IMR-90 (cell line): Measurements from ENCODE around the gene FLRT1. TPM values are rescaled to one million over a fixed set of nuclear protein-coding genes. Genes with fewer than 3 reads are reported as not detected.
A peak's percentile ranks its signal among the peaks of the same experiment; 100 is the strongest.

ENCODE experiments used
- ATAC-seq: fragments of 200-7000 bp; cut with Tn5 transposase; 2 replicates; pipeline ENCODE4 v1.9.1; 2020; ENCODE audit warnings: low read depth, mild to moderate bottlenecking, moderate library complexity
- BruUV-seq: library from RNA; stranded (reverse); fragments of 400-500 nt; replicated peaks from 2 replicates; lab custom pipeline; 2021; lab: Mats Ljungman, UMichigan
- CTCF ChIA-PET: fragments of 300-600 bp; formaldehyde crosslinking; extraction: SDS; loops from one replicate; lab custom pipeline; 2021; ENCODE audit warnings: antibody characterized with exemption; lab: Yijun Ruan, JAX
- POLR2A ChIA-PET: fragments of 300-600 bp; sonication (Branson Sonifier 250); formaldehyde crosslinking; loops from one replicate; lab custom pipeline; 2022; ENCODE audit warnings: antibody characterized with exemption; ENCODE audit not compliant: unreplicated experiment; lab: Charles Lee
- DNase-seq: peaks from one replicate; pipeline ENCODE4 v3.0.0; 2013
- H2AFZ ChIP-seq: replicated peaks from 2 replicates; pipeline ENCODE3; 2013; ENCODE audit warnings: low read length, mild to moderate bottlenecking; ENCODE audit not compliant: poor library complexity
- H2AK5ac ChIP-seq: 2 replicates; pipeline ENCODE4 v1.6.1; 2013; ENCODE audit warnings: low read depth, low read length, inconsistent platforms
- H2AK9ac ChIP-seq: replicated peaks from 2 replicates; pipeline ENCODE3; 2013; ENCODE audit warnings: mild to moderate bottlenecking, low read depth, low read length, moderate library complexity; ENCODE audit not compliant: poor library complexity
- H2BK120ac ChIP-seq: 2 replicates; pipeline ENCODE4 v1.6.1; 2013; ENCODE audit warnings: low read depth, low read length, inconsistent platforms
- H2BK15ac ChIP-seq: 3 replicates; pipeline ENCODE4 v1.6.1; 2013; ENCODE audit warnings: low read depth, low read length, inconsistent platforms
- H2BK20ac ChIP-seq: 2 replicates; pipeline ENCODE4 v1.6.1; 2013; ENCODE audit warnings: low read depth, mild to moderate bottlenecking, inconsistent platforms, low read length, moderate library complexity
- H2BK5ac ChIP-seq: 2 replicates; pipeline ENCODE4 v1.6.1; 2013; ENCODE audit warnings: mild to moderate bottlenecking, low read depth, low read length, inconsistent platforms; ENCODE audit not compliant: poor library complexity, severe bottlenecking
- H3K14ac ChIP-seq: replicated peaks from 2 replicates; pipeline ENCODE4 v1.6.1; 2013; ENCODE audit warnings: low read depth, low read length, inconsistent platforms
- H3K18ac ChIP-seq: 2 replicates; pipeline ENCODE4 v1.6.1; 2013; ENCODE audit warnings: low read depth, low read length, control low read depth
- H3K23ac ChIP-seq: 2 replicates; pipeline ENCODE4 v1.6.1; 2013; ENCODE audit warnings: low read depth, low read length, inconsistent platforms
- H3K27ac ChIP-seq: 2 replicates; pipeline ENCODE4 v1.5.1; 2013; ENCODE audit warnings: mild to moderate bottlenecking, control low read depth, low read length; ENCODE audit not compliant: insufficient read depth
- H3K27me3 ChIP-seq: 2 replicates; pipeline ENCODE4 v1.6.1; 2013; ENCODE audit warnings: low read length; ENCODE audit not compliant: control insufficient read depth, insufficient read depth
- H3K36me3 ChIP-seq: 2 replicates; pipeline ENCODE4 v1.6.1; 2013; ENCODE audit warnings: low read length, mixed read lengths; ENCODE audit not compliant: control insufficient read depth, insufficient read depth
- H3K4ac ChIP-seq: 2 replicates; pipeline ENCODE4 v1.6.1; 2013; ENCODE audit warnings: low read depth, low read length, inconsistent platforms
- H3K4me1 ChIP-seq: 2 replicates; pipeline ENCODE4 v1.6.1; 2013; ENCODE audit warnings: low read length, mixed read lengths; ENCODE audit not compliant: control insufficient read depth, insufficient read depth
- H3K4me2 ChIP-seq: 2 replicates; pipeline ENCODE4 v1.6.1; 2013; ENCODE audit warnings: low read depth, mild to moderate bottlenecking, control low read depth, low read length, moderate library complexity
- H3K4me3 ChIP-seq: 2 replicates; pipeline ENCODE4 v1.5.1; 2013; ENCODE audit warnings: low read depth, mild to moderate bottlenecking, control low read depth, low read length, moderate library complexity; ENCODE audit not compliant: insufficient read depth
- H3K56ac ChIP-seq: 2 replicates; pipeline ENCODE4 v1.6.1; 2013; ENCODE audit warnings: low read length, inconsistent platforms; ENCODE audit not compliant: insufficient read depth; ENCODE audit errors: extremely low read depth
- H3K79me1 ChIP-seq, 2 experiments: 2 replicates each; pipeline ENCODE4 v1.6.1; 2013; ENCODE audit warnings: low read length in 2 of 2, inconsistent platforms in 1 of 2, low read depth in 1 of 2
- H3K9ac ChIP-seq: 2 replicates; pipeline ENCODE4 v1.6.1; 2013; ENCODE audit warnings: low read depth, low read length, control low read depth
- H3K9me1 ChIP-seq: 2 replicates; pipeline ENCODE4 v1.6.1; 2013; ENCODE audit warnings: low read length, inconsistent platforms; ENCODE audit not compliant: insufficient read depth
- H3K9me3 ChIP-seq: 2 replicates; pipeline ENCODE4 v1.6.1; 2013; ENCODE audit warnings: low read length; ENCODE audit not compliant: control insufficient read depth, insufficient read depth
- H4K20me1 ChIP-seq: 2 replicates; pipeline ENCODE4 v1.6.1; 2013; ENCODE audit warnings: low read length, inconsistent platforms; ENCODE audit not compliant: insufficient read depth
- H4K5ac ChIP-seq: 2 replicates; pipeline ENCODE4 v1.6.1; 2013; ENCODE audit warnings: mild to moderate bottlenecking, low read depth, low read length, control low read depth
- H4K8ac ChIP-seq, 2 experiments: 2 replicates each; pipeline ENCODE4 v1.6.1; 2013; ENCODE audit warnings: low read depth in 2 of 2, low read length in 2 of 2, control low read depth in 1 of 2, inconsistent platforms in 1 of 2
- H4K91ac ChIP-seq: 2 replicates; pipeline ENCODE4 v1.6.1; 2013; ENCODE audit warnings: low read depth, low read length, inconsistent platforms; ENCODE audit not compliant: insufficient read depth
- BHLHE40 ChIP-seq: fragments of 150-350 bp; IDR thresholded peaks from 2 replicates; pipeline ENCODE4 v1.6.1; 2016; ENCODE audit warnings: mild to moderate bottlenecking, low read depth, low read length
- CHD1 ChIP-seq: IDR thresholded peaks from 2 replicates; pipeline ENCODE4 v1.6.1; 2012; ENCODE audit warnings: low read depth, low read length, improper control_type of control experiment
- CTCF ChIP-seq: conservative IDR thresholded peaks from 2 replicates; pipeline ENCODE4 v1.5.1; 2012; ENCODE audit warnings: mild to moderate bottlenecking, low read depth, low read length, improper control_type of control experiment
- FOS ChIP-seq: fragments of 150-350 bp; IDR thresholded peaks from 2 replicates; pipeline ENCODE4 v1.6.1; 2016; ENCODE audit warnings: low read depth, low read length
- MAFK ChIP-seq: IDR thresholded peaks from 2 replicates; pipeline ENCODE4 v1.6.1; 2012; ENCODE audit warnings: low read depth, low read length, improper control_type of control experiment
- MAZ ChIP-seq: IDR thresholded peaks from 2 replicates; pipeline ENCODE4 v1.6.1; 2012; ENCODE audit warnings: low read depth, mild to moderate bottlenecking, low read length, improper control_type of control experiment, moderate library complexity, borderline replicate concordance
- MXI1 ChIP-seq: IDR thresholded peaks from 2 replicates; pipeline ENCODE4 v1.6.1; 2012; ENCODE audit warnings: low read depth, mild to moderate bottlenecking, low read length, moderate library complexity, borderline replicate concordance
- NFE2L2 ChIP-seq: fragments of 150-350 bp; IDR thresholded peaks from 2 replicates; pipeline ENCODE4 v1.6.1; 2016; ENCODE audit warnings: low read depth, mild to moderate bottlenecking, low read length
- POLR2A ChIP-seq: IDR thresholded peaks from 2 replicates; pipeline ENCODE4 v1.6.1; 2012; ENCODE audit warnings: mild to moderate bottlenecking, low read depth, low read length
- RAD21 ChIP-seq: IDR thresholded peaks from 2 replicates; pipeline ENCODE4 v1.6.1; 2012; ENCODE audit warnings: low read length, improper control_type of control experiment
- RCOR1 ChIP-seq: IDR thresholded peaks from 2 replicates; pipeline ENCODE4 v1.6.1; 2012; ENCODE audit warnings: mild to moderate bottlenecking, low read length, improper control_type of control experiment; ENCODE audit not compliant: insufficient replicate concordance
- RFX5 ChIP-seq: IDR thresholded peaks from 2 replicates; pipeline ENCODE4 v1.8.0; 2012; ENCODE audit warnings: low read depth, mild to moderate bottlenecking, low read length, moderate library complexity
- WGBS, 2 experiments: methylation state at CpG; one replicate each; pipeline versions ENCODE4 v1.1.5 to v1.1.7; 2013; ENCODE audit warnings: missing lambda C conversion rate in 2 of 2; ENCODE audit not compliant: insufficient read length in 1 of 2; ENCODE audit errors: extremely low coverage in 2 of 2; 5-methylcytosine and 5-hydroxymethylcytosine counted together
- dilution Hi-C: fragments of 300-500 bp; cut with HindIII; formaldehyde crosslinking; loops from one replicate; pipeline ENCODE4 v1.14.3; 2018; ENCODE audit warnings: low sequenced_read_pairs; ENCODE audit not compliant: unreplicated experiment
- in situ Hi-C: fragments of 300-500 bp; cut with MboI; formaldehyde crosslinking; loops from 3 replicates; pipeline ENCODE4 v1.14.3; 2019; ENCODE audit warnings: low sequenced_read_pairs, inconsistent platforms, mixed read lengths
- intact Hi-C: fragments of 100-400 bp; cut with micrococcal nuclease; formaldehyde crosslinking; loops from 2 replicates; pipeline ENCODE4 v1.10.0; 2022
- polyA plus RNA-seq, 3 experiments: library from polyadenylated mRNA; depleted of rRNA; stranded (reverse); fragments of >200 nt; gene quantifications; 2 replicates each; pipeline ENCODE4 v1.2.3, GENCODE V29; 2012; ENCODE audit warnings: low replicate concordance in 1 of 3
- total RNA-seq: library from RNA; depleted of rRNA; stranded (reverse); fragments of >200 nt; gene quantifications from 2 replicates; pipeline ENCODE4 v1.2.3, GENCODE V29; 2012

The FLRT1 gene
- total and polyA plus RNA-seq, 2 of the 4 experiments (the other 2 are of a cell fraction), result under 0.01 to 0.07 TPM

- ATAC-seq, result no peak
- BruUV-seq, result no TSS peak
- no peak overlapping the region for H2AFZ ChIP-seq
Observed at GRCh38 chr11:64081745-64082442, 46.2 kb downstream of the FLRT1 start.

More at GRCh38 chr11:64081745-64082442, 46.2 kb downstream of the FLRT1 start:
- no peak overlapping the region for H2BK120ac ChIP-seq
- H3K18ac ChIP-seq, result no peak overlapping the region
- DNase-seq, result no peak
- peaks cover 5% of the 10 kb centered on the region; the same call in 1 of the 2 replicates for H3K27me3 ChIP-seq
- in situ Hi-C loops (no loop called here), dilution Hi-C loops (no loop called here), intact Hi-C loops (no loop called here)
- no peak overlapping the region for H2BK5ac ChIP-seq
- H3K79me1 ChIP-seq, result no peaks in the 10 kb centered on the region
- no peak overlapping the region for H3K9ac ChIP-seq
- H3K9me3 ChIP-seq, result no peaks in the 10 kb centered on the region
- POLR2A ChIA-PET, result no interaction called here
- H2BK15ac ChIP-seq, result no peak overlapping the region
- H4K20me1 ChIP-seq, result peaks cover 7% of the 10 kb centered on the region
- H3K36me3 ChIP-seq, result no peaks in the 10 kb centered on the region
- H4K5ac ChIP-seq, result no peak overlapping the region
- CTCF ChIA-PET, result no interaction called here
- H3K4me3 ChIP-seq, result no peak overlapping the region
- TF ChIP-seq CTCF (no peak), FOS (no peak), RFX5 (no peak), RCOR1 (no peak), RAD21 (no peak), MXI1 (no peak), MAZ (no peak), POLR2A (no peak), MAFK (no peak), NFE2L2 (no peak), BHLHE40 (no peak), CHD1 (no peak)
- H3K56ac ChIP-seq, result no peak overlapping the region
- no peak overlapping the region for H3K4ac ChIP-seq
- no peak overlapping the region for H4K8ac ChIP-seq
- WGBS, 2 experiments, result 79% methylated on average over 19 of the region's 27 CpGs; no CpG with 5 or more reads in 1 of the 2 experiments
- peak overlapping the region; percentile 55 for H2AK9ac ChIP-seq
- H3K4me1 ChIP-seq, result peaks cover 5% of the 10 kb centered on the region; the same call in 1 of the 2 replicates
- H2AK5ac ChIP-seq, result no peak overlapping the region
- H3K27ac ChIP-seq, result no peak overlapping the region
- no peaks in the 10 kb centered on the region; the same call in 1 of the 2 replicates for H3K9me1 ChIP-seq
- H3K23ac ChIP-seq, result no peak overlapping the region
- H3K14ac ChIP-seq, result no peak overlapping the region
- no peak overlapping the region for H4K91ac ChIP-seq
- no peak overlapping the region for H2BK20ac ChIP-seq
- H3K4me2 ChIP-seq, result no peak overlapping the region
